Stimulated activated CD8-positive, alpha-beta memory T cell treated with anti-CD3 and anti-CD28 coated beads, Interleukin-12 subunit alpha, Interleukin-12 subunit beta, amount 100 ng/mL, for 24 hours (primary cell): ENCODE results near the gene PLEKHJ1.
"Not testable (repeated sequence)": the region's sequence is repeated elsewhere in the genome, so short reads cannot be mapped to it uniquely, and the experiment has no call there.

Experiments
- DNase-seq: peaks from one replicate; pipeline ENCODE4 v3.0.0-alpha.2; 2020; ENCODE audit errors: extremely low read depth

The PLEKHJ1 gene

GRCh38 chr19:2219726-2220125, 16.4 kb downstream of the PLEKHJ1 start:
- no peak for DNase-seq

GRCh38 chr19:2217591-2217990, 18.5 kb downstream of the PLEKHJ1 start:
- no peak for DNase-seq

GRCh38 chr19:2216361-2217225, 19.5 kb downstream of the PLEKHJ1 start:
- DNase-seq = no peak

- no peak for DNase-seq
These were observed 20.8 kb downstream of the PLEKHJ1 start for GRCh38 chr19:2215281-2215751.

- no peak for DNase-seq
These were observed 21.9 kb downstream of the PLEKHJ1 start for GRCh38 chr19:2214251-2214650.

- DNase-seq = no peak
These were observed 22.3 kb downstream of the PLEKHJ1 start for GRCh38 chr19:2213799-2214198.

- DNase-seq = no peak
These were observed 23.0 kb downstream of the PLEKHJ1 start for GRCh38 chr19:2212861-2213711.

GRCh38 chr19:2210987-2211740, 25.0 kb downstream of the PLEKHJ1 start:
- no peak for DNase-seq

GRCh38 chr19:2210206-2210605, 25.9 kb downstream of the PLEKHJ1 start:
- no peak for DNase-seq

- no peak for DNase-seq
These were observed 26.7 kb downstream of the PLEKHJ1 start for GRCh38 chr19:2209408-2209807.

GRCh38 chr19:2208975-2209374, 27.2 kb downstream of the PLEKHJ1 start:
- DNase-seq = no peak

GRCh38 chr19:2207991-2208860, 27.9 kb downstream of the PLEKHJ1 start:
- no peak for DNase-seq

- no peak for DNase-seq
These were observed 29.1 kb downstream of the PLEKHJ1 start for GRCh38 chr19:2207008-2207407.

GRCh38 chr19:2202366-2202765, 33.8 kb downstream of the PLEKHJ1 start:
- no peak for DNase-seq

- DNase-seq = no peak
These were observed 34.5 kb downstream of the PLEKHJ1 start for GRCh38 chr19:2201473-2202148.

GRCh38 chr19:2200624-2201294, 35.4 kb downstream of the PLEKHJ1 start:
- not testable (repeated sequence) for DNase-seq

GRCh38 chr19:2199861-2200623, 36.1 kb downstream of the PLEKHJ1 start:
- DNase-seq = no peak

- no peak for DNase-seq
These were observed 36.9 kb downstream of the PLEKHJ1 start for GRCh38 chr19:2199215-2199614.

- DNase-seq = no peak
These were observed 37.8 kb downstream of the PLEKHJ1 start for GRCh38 chr19:2198317-2198716.
